Measurements from ENCODE around the gene CRACDL. TPM values are rescaled to one million over a fixed set of nuclear protein-coding genes. Genes with fewer than 3 reads are reported as not detected.

CRACDL gene
- total RNA-seq, 1 donor from 2014 or later = 0.55 TPM

- H3K27ac Mint-ChIP-seq = no peak overlapping the region
- no peaks in the 10 kb centered on the region for H3K36me3 Mint-ChIP-seq (ENCODE audit: low read depth)
- no peak for DNase-seq (ENCODE audit: low spot score)
- intact Hi-C loops (cut with micrococcal nuclease) = no loop called here
- H3K9me3 Mint-ChIP-seq = no peaks in the 10 kb centered on the region
- peaks cover 35% of the 10 kb centered on the region for H3K27me3 Mint-ChIP-seq (ENCODE audit: low read depth)
- H3K4me3 Mint-ChIP-seq (ENCODE audit: low read depth) = no peak overlapping the region
- peaks cover 1% of the 10 kb centered on the region for H3K4me1 Mint-ChIP-seq (ENCODE audit: low read depth)
Measured at GRCh38 chr2:98847853-98848252, 88.2 kb downstream of the CRACDL start.

- intact Hi-C loops (cut with micrococcal nuclease) = no loop called here
- Mint-ChIP-seq H3K4me3 (ENCODE audit: low read depth) (no peak overlapping the region), H3K27me3 (ENCODE audit: low read depth) (peaks cover 35% of the 10 kb centered on the region), H3K36me3 (ENCODE audit: low read depth) (no peaks in the 10 kb centered on the region), H3K27ac (no peak overlapping the region), H3K4me1 (ENCODE audit: low read depth) (no peaks in the 10 kb centered on the region), H3K9me3 (no peaks in the 10 kb centered on the region)
- no peak for DNase-seq (ENCODE audit: low spot score)
Measured at GRCh38 chr2:98846041-98846440, 90.0 kb downstream of the CRACDL start.

- intact Hi-C loops (cut with micrococcal nuclease) = no loop called here
- DNase-seq (ENCODE audit: low spot score) = no peak
- H3K27ac Mint-ChIP-seq = no peak overlapping the region
- H3K27me3 Mint-ChIP-seq (ENCODE audit: low read depth) = peaks cover 39% of the 10 kb centered on the region
- H3K9me3 Mint-ChIP-seq = no peaks in the 10 kb centered on the region
- no peak overlapping the region for H3K4me3 Mint-ChIP-seq (ENCODE audit: low read depth)
- no peaks in the 10 kb centered on the region for H3K36me3 Mint-ChIP-seq (ENCODE audit: low read depth)
- H3K4me1 Mint-ChIP-seq (ENCODE audit: low read depth) = peaks cover 6% of the 10 kb centered on the region
Measured at GRCh38 chr2:98842136-98842535, 93.9 kb downstream of the CRACDL start.

DNA sequence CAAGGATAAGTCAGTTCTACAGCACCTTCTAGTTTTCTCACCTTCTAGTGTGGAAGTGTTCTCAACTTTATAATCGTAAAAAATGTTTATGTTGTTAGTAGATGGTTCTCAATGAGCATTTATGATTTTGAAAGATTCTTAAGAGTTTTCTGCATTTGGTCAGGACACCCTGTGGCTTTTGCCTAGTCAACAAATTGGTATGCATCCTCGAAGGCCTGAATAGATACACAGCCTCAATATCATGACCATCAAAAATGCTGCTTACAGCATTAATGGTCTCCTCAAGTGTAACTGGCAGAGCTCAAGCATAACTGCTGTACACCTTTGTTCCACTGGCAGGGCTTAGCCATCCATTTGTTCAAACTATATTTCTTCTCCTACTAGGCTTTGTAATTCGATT, 96.7 kb downstream of the CRACDL start:
- H3K4me3 Mint-ChIP-seq (ENCODE audit: low read depth) = no peak overlapping the region
- DNase-seq (ENCODE audit: low spot score) = no peak
- H3K4me1 Mint-ChIP-seq (ENCODE audit: low read depth) = peaks cover 23% of the 10 kb centered on the region
- H3K9me3 Mint-ChIP-seq = no peaks in the 10 kb centered on the region
- no peaks in the 10 kb centered on the region for H3K36me3 Mint-ChIP-seq (ENCODE audit: low read depth)
- peaks cover 38% of the 10 kb centered on the region for H3K27me3 Mint-ChIP-seq (ENCODE audit: low read depth)
- intact Hi-C loops (cut with micrococcal nuclease) = loop anchor here (10.0 kb wide), 1 partner anchor 316 kb away; the partner anchor contains the start of genes LIPT1 and TSGA10
- no peak overlapping the region for H3K27ac Mint-ChIP-seq

- Mint-ChIP-seq H3K9me3 (no peaks in the 10 kb centered on the region), H3K36me3 (ENCODE audit: low read depth) (no peaks in the 10 kb centered on the region), H3K27ac (peak overlapping the region; percentile 79), H3K4me1 (ENCODE audit: low read depth) (peaks cover 40% of the 10 kb centered on the region), H3K27me3 (ENCODE audit: low read depth) (peaks cover 11% of the 10 kb centered on the region), H3K4me3 (ENCODE audit: low read depth) (peak overlapping the region; percentile 24)
- intact Hi-C loops (cut with micrococcal nuclease) = loop anchor here (2.0 to 10.0 kb wide), 3 partner anchors 231 to 423 kb away; partner anchors contain the start of genes LIPT1 and TSGA10
- peak; percentile 33 for DNase-seq (ENCODE audit: low spot score)
Measured at GRCh38 chr2:98835831-98836385, 100.1 kb downstream of the CRACDL start.

- Mint-ChIP-seq H3K4me1 (ENCODE audit: low read depth) (peaks cover 59% of the 10 kb centered on the region), H3K4me3 (ENCODE audit: low read depth) (no peak overlapping the region), H3K27me3 (ENCODE audit: low read depth) (peaks cover 3% of the 10 kb centered on the region), H3K36me3 (ENCODE audit: low read depth) (no peaks in the 10 kb centered on the region), H3K27ac (no peak overlapping the region), H3K9me3 (no peaks in the 10 kb centered on the region)
- intact Hi-C loops (cut with micrococcal nuclease) = loop anchor here (5.0 to 10.0 kb wide), 2 partner anchors 67 to 321 kb away; partner anchors contain the start of genes LIPT1 and TSGA10
- no peak for DNase-seq (ENCODE audit: low spot score)
Measured at GRCh38 chr2:98833917-98834263, 102.1 kb downstream of the CRACDL start.

DNA sequence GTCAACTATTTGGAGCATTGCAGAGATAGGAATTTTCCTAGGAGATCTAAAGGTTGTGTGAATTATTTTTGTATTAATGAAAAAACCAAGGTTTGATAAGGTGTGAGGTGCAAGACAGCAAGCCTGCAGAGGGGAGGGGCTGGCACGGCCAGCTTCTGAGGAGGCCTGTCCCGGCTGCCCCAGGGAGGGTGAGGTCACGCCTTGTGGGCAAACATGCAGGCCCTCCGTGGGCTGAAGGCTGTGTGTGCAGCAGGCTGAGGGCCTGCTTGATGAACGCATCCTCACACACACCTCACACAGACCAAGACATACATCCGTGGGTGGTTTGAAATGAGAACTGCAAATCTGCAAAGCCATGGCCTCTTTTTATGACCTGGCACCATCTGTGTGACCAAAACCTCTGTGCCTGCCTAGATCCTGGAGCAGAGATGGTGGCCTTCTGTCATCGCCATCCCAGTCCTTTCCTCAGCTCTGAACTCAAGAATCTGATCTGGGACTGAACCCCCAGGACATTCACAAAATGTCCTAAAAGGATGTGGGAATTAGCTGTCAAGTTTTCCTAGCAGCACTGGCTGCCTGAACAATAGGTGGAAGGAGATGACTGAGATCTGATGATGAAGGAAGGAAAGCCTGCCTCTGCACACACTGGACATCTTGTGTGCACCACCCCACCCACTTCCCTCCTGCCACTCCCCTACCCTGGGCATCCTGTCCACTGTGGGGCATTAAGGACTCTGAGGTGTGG, 102.7 kb downstream of the CRACDL start:
- DNase-seq (ENCODE audit: low spot score) = no peak
- no peak overlapping the region for H3K4me3 Mint-ChIP-seq (ENCODE audit: low read depth)
- H3K36me3 Mint-ChIP-seq (ENCODE audit: low read depth) = no peaks in the 10 kb centered on the region
- H3K9me3 Mint-ChIP-seq = no peaks in the 10 kb centered on the region
- intact Hi-C loops (cut with micrococcal nuclease) = loop anchor here (5.0 to 10.0 kb wide), 2 partner anchors 66 to 321 kb away; partner anchors contain the start of genes LIPT1 and TSGA10
- H3K27ac Mint-ChIP-seq = peak overlapping the region; percentile 5
- H3K4me1 Mint-ChIP-seq (ENCODE audit: low read depth) = peaks cover 64% of the 10 kb centered on the region
- H3K27me3 Mint-ChIP-seq (ENCODE audit: low read depth) = no peaks in the 10 kb centered on the region

DNA sequence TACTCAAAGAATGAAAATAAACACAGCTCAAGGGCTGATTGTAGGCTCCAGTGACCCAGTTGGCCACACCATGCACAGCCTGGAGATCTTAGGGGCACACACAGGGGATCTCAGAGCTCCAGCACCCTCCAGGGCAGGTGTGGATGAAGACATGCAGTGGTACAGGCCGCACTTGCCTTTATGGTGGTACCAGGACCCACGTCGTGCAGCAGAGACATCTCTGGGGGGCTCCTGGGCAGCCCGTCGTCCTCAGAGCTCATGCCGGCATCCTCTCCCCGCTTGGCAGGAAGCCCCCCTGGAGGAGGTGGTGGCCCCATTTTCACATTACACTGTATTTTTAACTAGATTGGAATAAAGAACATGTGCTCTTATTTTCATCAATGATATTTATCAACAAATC, 103.9 kb downstream of the CRACDL start:
- no peaks in the 10 kb centered on the region for H3K9me3 Mint-ChIP-seq
- no peak for DNase-seq (ENCODE audit: low spot score)
- H3K36me3 Mint-ChIP-seq (ENCODE audit: low read depth) = no peaks in the 10 kb centered on the region
- no peaks in the 10 kb centered on the region for H3K27me3 Mint-ChIP-seq (ENCODE audit: low read depth)
- intact Hi-C loops (cut with micrococcal nuclease) = loop anchor here (5.0 to 10.0 kb wide), 2 partner anchors 65 to 323 kb away; partner anchors contain the start of genes LIPT1 and TSGA10
- H3K27ac Mint-ChIP-seq = no peak overlapping the region
- no peak overlapping the region for H3K4me3 Mint-ChIP-seq (ENCODE audit: low read depth)
- H3K4me1 Mint-ChIP-seq (ENCODE audit: low read depth) = peaks cover 66% of the 10 kb centered on the region

GRCh38 chr2:98830571-98831145, 105.4 kb downstream of the CRACDL start:
- no peaks in the 10 kb centered on the region for H3K36me3 Mint-ChIP-seq (ENCODE audit: low read depth)
- H3K27ac Mint-ChIP-seq = no peak overlapping the region
- H3K4me3 Mint-ChIP-seq (ENCODE audit: low read depth) = no peak overlapping the region
- H3K4me1 Mint-ChIP-seq (ENCODE audit: low read depth) = peaks cover 59% of the 10 kb centered on the region
- intact Hi-C loops (cut with micrococcal nuclease) = loop anchor here (5.0 to 10.0 kb wide), 2 partner anchors 63 to 324 kb away; partner anchors contain the start of genes LIPT1 and TSGA10
- no peaks in the 10 kb centered on the region for H3K9me3 Mint-ChIP-seq
- no peak for DNase-seq (ENCODE audit: low spot score)
- peaks cover 6% of the 10 kb centered on the region for H3K27me3 Mint-ChIP-seq (ENCODE audit: low read depth)

GRCh38 chr2:98829581-98830270, 106.3 kb downstream of the CRACDL start:
- peak; percentile 7 for DNase-seq (ENCODE audit: low spot score)
- no peak overlapping the region for H3K27ac Mint-ChIP-seq
- intact Hi-C loops (cut with micrococcal nuclease) = loop anchor here (2.0 to 10.0 kb wide), 3 partner anchors 62 to 325 kb away; partner anchors contain the start of genes LIPT1 and TSGA10
- no peaks in the 10 kb centered on the region for H3K9me3 Mint-ChIP-seq
- peaks cover 6% of the 10 kb centered on the region for H3K27me3 Mint-ChIP-seq (ENCODE audit: low read depth)
- no peaks in the 10 kb centered on the region for H3K36me3 Mint-ChIP-seq (ENCODE audit: low read depth)
- peak overlapping the region; percentile 13 for H3K4me3 Mint-ChIP-seq (ENCODE audit: low read depth)
- peaks cover 54% of the 10 kb centered on the region for H3K4me1 Mint-ChIP-seq (ENCODE audit: low read depth)

DNA sequence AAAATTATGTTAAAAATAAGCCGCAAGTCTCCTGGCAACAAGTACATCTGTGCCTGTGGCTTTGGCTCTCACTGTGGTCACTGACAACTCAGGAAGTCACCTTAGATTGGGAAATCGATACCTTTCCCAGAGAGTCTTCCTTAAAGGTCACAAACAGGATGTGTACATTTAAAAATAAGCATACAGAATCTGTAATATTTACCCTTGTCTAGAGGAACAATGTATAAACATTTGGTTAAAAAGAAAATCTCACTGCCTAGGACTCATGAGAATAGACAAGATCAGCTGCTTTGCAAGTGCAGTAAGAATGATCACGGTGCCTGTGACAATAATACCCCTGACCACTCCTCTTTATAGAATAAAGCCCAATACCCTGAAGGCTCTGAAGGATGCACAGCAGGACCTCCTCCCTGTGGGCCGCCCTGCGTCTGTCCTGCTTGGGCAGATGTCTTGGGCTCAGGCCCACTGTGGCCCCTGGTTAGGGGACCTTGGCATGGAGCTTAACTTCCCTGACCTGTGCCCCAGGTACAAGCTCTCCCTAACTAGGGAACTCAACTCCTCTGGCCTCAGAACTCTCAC, 107.1 kb downstream of the CRACDL start:
- Mint-ChIP-seq H3K27me3 (ENCODE audit: low read depth) (peaks cover 9% of the 10 kb centered on the region), H3K4me3 (ENCODE audit: low read depth) (peak overlapping the region; percentile 13), H3K9me3 (no peaks in the 10 kb centered on the region), H3K4me1 (ENCODE audit: low read depth) (peaks cover 54% of the 10 kb centered on the region), H3K36me3 (ENCODE audit: low read depth) (no peaks in the 10 kb centered on the region), H3K27ac (peak overlapping the region; percentile 17)
- peak; percentile 11 for DNase-seq (ENCODE audit: low spot score)
- intact Hi-C loops (cut with micrococcal nuclease) = loop anchor here (2.0 kb wide), 1 partner anchor 92 kb away; no protein-coding TSS in a partner anchor

DNA sequence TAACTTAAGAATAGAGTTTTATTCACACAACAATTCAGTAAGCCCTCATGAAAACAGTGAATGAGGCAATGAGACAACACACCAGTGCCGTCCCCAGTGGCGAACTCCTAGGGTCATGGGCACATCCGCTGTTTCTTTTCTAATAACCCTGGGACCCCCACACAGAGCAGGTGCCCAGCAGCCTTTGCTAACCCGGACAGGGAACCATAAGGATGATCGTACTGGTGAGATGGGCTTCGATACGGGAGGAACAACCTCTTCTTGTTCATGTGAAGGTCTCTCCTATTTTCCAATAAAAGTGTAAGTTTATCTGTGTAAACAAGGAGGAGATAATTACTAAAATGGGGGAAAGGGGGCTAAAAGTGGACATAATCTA, 107.7 kb downstream of the CRACDL start:
- Mint-ChIP-seq H3K27ac (peak overlapping the region; percentile 44), H3K9me3 (no peaks in the 10 kb centered on the region), H3K27me3 (ENCODE audit: low read depth) (peaks cover 15% of the 10 kb centered on the region), H3K4me1 (ENCODE audit: low read depth) (peaks cover 53% of the 10 kb centered on the region), H3K36me3 (ENCODE audit: low read depth) (no peaks in the 10 kb centered on the region), H3K4me3 (ENCODE audit: low read depth) (no peak overlapping the region)
- peak; percentile 7 for DNase-seq (ENCODE audit: low spot score)
- intact Hi-C loops (cut with micrococcal nuclease) = loop anchor here (2.0 kb wide), 1 partner anchor 92 kb away; no protein-coding TSS in a partner anchor

All from activated T-helper 2 cell treated with anti-CD3 and anti-CD28 coated beads, Interferon-gamma antibody, Interleukin-2, Interleukin-4, amounts not matched to agents 10 μg/mL and 5 μg/mL and 100 μg/mL, durations not matched to agents 14 hours and 24 hours and 36 hours (primary cell).